Loucy (cell line): Measurements from ENCODE around the gene B3GNT4.

Experiments used
- H2AFZ ChIP-seq: fragments of 200-600 bp; sonication (generic); 2 replicates; pipeline ENCODE4 v1.6.0; 2016; ENCODE audit warnings: antibody characterized with exemption, mild to moderate bottlenecking, low read length, moderate library complexity
- H3F3A ChIP-seq: fragments of 200-600 bp; 2 replicates; pipeline ENCODE4 v1.6.0; 2016; ENCODE audit warnings: antibody characterized with exemption, low read depth, mild to moderate bottlenecking
- H3K27me3 ChIP-seq: fragments of 200-600 bp; sonication (generic); 2 replicates; pipeline ENCODE4 v1.6.1; 2014; ENCODE audit warnings: low read length, mild to moderate bottlenecking; ENCODE audit not compliant: insufficient read depth, poor library complexity, severe bottlenecking
- H3K36me3 ChIP-seq: fragments of 200-600 bp; sonication (generic); 2 replicates; pipeline ENCODE4 v1.6.1; 2016; ENCODE audit warnings: low read length; ENCODE audit not compliant: insufficient read depth
- H3K4me1 ChIP-seq: fragments of 200-600 bp; sonication (generic); 2 replicates; pipeline ENCODE4 v1.5.1; 2014; ENCODE audit warnings: low read length, mild to moderate bottlenecking; ENCODE audit not compliant: insufficient read depth, poor library complexity, severe bottlenecking
- H3K4me2 ChIP-seq: fragments of 200-600 bp; sonication (generic); 2 replicates; pipeline ENCODE4 v1.6.0; 2014; ENCODE audit warnings: antibody characterized with exemption, low read length, low read depth, mild to moderate bottlenecking; ENCODE audit not compliant: poor library complexity, severe bottlenecking
- H3K4me3 ChIP-seq: fragments of 200-600 bp; sonication (generic); 2 replicates; pipeline ENCODE4 v1.5.1; 2014; ENCODE audit warnings: low read length, mild to moderate bottlenecking, mixed read lengths; ENCODE audit not compliant: poor library complexity, severe bottlenecking
- H3K79me2 ChIP-seq: fragments of 200-600 bp; sonication (generic); 2 replicates; pipeline ENCODE4 v1.6.1; 2014; ENCODE audit warnings: low read length; ENCODE audit not compliant: insufficient read depth
- H3K9ac ChIP-seq: fragments of 200-600 bp; sonication (generic); 2 replicates; pipeline ENCODE4 v1.6.0; 2014; ENCODE audit warnings: mild to moderate bottlenecking, low read depth, low read length, moderate library complexity; ENCODE audit not compliant: poor library complexity, severe bottlenecking
- H3K9me2 ChIP-seq: fragments of 200-600 bp; sonication (generic); replicated peaks from 2 replicates; pipeline ENCODE4 v1.6.1; 2016; ENCODE audit warnings: low read depth, low read length, mixed read lengths
- H3K9me3 ChIP-seq: fragments of 200-600 bp; sonication (generic); 2 replicates; pipeline ENCODE4 v1.6.1; 2014; ENCODE audit warnings: mild to moderate bottlenecking, antibody characterized with exemption, low read length, low read depth; ENCODE audit not compliant: insufficient read depth
- H4K20me1 ChIP-seq: fragments of 200-600 bp; sonication (generic); 2 replicates; pipeline ENCODE4 v1.6.0; 2014; ENCODE audit warnings: antibody characterized with exemption, low read length, mild to moderate bottlenecking; ENCODE audit not compliant: insufficient read depth, poor library complexity, severe bottlenecking
- EZH2phosphoT487 ChIP-seq: fragments of 200-600 bp; IDR thresholded peaks from 2 replicates; pipeline ENCODE4 v1.6.1; 2018; ENCODE audit warnings: antibody characterized with exemption, mild to moderate bottlenecking, moderate library complexity, borderline replicate concordance
- TF ChIP-seq, protein P1 (sequence below): fragments of 200-600 bp; sonication (generic); conservative IDR thresholded peaks from 2 replicates; pipeline ENCODE4 v1.5.1; 2014; ENCODE audit warnings: mild to moderate bottlenecking, antibody characterized with exemption, low read length

The B3GNT4 gene

DNA sequence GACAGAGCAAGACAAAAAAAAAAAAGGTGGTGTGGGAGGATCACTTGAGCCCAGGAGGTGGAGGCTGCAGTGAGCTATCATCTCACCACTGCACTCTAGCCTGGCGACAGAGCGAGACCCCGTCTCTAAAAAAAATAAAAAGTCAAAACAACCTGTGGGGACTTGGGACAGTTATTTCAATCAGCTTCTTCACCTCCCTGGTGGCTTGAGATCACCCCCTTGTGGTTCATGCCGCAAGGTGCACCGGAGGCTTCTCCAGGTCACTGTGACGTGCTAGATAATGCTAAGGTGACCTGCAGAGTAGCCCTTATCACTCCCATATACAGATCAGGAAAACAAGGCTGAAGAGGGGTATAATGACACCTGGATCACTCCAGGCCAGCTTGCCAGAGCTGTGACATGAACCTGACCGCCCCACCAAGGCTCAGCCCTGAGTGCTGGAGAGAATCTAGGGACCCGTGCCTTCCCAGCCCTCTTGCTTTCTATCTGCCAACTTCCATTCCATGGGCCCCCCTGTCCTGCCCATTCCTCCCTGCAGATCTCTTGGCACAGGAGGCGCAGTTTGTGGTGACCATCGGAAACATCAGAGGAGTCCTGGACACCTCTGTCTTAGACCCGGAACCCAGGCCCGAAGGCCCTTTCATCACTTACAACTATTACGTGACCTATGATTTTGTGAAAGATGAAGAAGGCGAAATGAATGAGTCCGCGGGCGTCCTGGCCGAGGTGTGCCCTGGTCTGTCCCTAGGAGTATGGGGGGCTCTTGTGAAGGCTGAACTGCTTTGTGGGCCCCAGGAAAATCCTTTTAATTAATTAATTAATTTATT, 12.5 kb upstream of the B3GNT4 start:
- no peaks in the 10 kb centered on the region for H3K36me3 ChIP-seq
- TF ChIP-seq, protein P1, sequence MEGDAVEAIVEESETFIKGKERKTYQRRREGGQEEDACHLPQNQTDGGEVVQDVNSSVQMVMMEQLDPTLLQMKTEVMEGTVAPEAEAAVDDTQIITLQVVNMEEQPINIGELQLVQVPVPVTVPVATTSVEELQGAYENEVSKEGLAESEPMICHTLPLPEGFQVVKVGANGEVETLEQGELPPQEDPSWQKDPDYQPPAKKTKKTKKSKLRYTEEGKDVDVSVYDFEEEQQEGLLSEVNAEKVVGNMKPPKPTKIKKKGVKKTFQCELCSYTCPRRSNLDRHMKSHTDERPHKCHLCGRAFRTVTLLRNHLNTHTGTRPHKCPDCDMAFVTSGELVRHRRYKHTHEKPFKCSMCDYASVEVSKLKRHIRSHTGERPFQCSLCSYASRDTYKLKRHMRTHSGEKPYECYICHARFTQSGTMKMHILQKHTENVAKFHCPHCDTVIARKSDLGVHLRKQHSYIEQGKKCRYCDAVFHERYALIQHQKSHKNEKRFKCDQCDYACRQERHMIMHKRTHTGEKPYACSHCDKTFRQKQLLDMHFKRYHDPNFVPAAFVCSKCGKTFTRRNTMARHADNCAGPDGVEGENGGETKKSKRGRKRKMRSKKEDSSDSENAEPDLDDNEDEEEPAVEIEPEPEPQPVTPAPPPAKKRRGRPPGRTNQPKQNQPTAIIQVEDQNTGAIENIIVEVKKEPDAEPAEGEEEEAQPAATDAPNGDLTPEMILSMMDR, result peak; percentile 86
- TF ChIP-seq EZH2phosphoT487, result no peak
- no peaks in the 10 kb centered on the region for H3K9me2 ChIP-seq
- H2AFZ ChIP-seq, result no peak overlapping the region
- no peaks in the 10 kb centered on the region for H3K79me2 ChIP-seq
- no peaks in the 10 kb centered on the region for H3F3A ChIP-seq
- no peak overlapping the region for H3K9ac ChIP-seq
- no peaks in the 10 kb centered on the region for H3K9me3 ChIP-seq
- H4K20me1 ChIP-seq, result no peaks in the 10 kb centered on the region
- H3K4me3 ChIP-seq, result no peak overlapping the region
- H3K27me3 ChIP-seq, result no peaks in the 10 kb centered on the region
- H3K4me1 ChIP-seq, result no peaks in the 10 kb centered on the region
- no peak overlapping the region for H3K4me2 ChIP-seq

DNA sequence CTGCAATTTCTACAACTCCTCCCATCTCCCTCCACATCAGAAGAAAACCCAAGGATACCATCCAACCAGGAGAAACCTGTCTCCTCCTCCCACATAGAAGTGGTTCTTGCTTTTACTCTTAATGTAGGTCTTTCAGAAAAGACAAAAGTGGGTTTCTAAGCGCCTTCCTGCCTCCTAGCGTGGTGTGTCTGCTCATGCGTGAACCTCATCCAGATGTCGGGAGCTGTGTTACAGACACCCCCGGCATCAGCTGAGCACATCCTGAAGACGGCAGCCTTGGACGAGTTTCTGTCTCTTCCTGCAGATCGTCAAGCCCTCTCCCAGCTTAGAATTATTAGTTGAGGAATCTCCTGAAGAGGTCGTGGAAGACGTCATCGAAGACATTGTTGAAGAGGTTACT, 11.1 kb upstream of the B3GNT4 start:
- Histone ChIP-seq H3K4me1 (peaks cover 6% of the 10 kb centered on the region), H4K20me1 (no peaks in the 10 kb centered on the region), H3K9me2 (no peaks in the 10 kb centered on the region), H3K36me3 (no peaks in the 10 kb centered on the region), H3K4me3 (no peak overlapping the region), H3F3A (no peaks in the 10 kb centered on the region), H3K27me3 (no peaks in the 10 kb centered on the region), H2AFZ (no peak overlapping the region), H3K9ac (no peak overlapping the region), H3K9me3 (no peaks in the 10 kb centered on the region), H3K4me2 (no peak overlapping the region), H3K79me2 (no peaks in the 10 kb centered on the region)
- TF ChIP-seq EZH2phosphoT487, result no peak
- TF ChIP-seq, protein P1, result no peak

DNA sequence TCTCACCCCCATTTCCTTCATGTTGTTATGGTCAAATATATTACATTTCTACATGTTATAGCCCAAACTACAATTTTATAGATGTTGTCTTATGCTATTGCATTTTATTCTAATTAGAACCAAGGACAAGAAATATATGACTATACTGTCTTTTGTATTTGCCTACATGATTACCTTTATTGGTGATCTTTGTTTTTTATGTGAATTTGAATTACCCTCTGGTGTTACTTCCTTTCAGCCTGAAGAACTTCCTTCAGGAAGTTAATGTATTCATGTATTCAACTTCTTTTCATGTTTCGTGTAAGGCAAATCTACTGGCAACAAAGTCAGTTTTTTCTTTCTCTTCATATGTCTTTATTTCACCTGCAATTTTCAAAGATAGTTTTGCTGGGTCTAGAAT, 8.7 kb upstream of the B3GNT4 start:
- no peak overlapping the region for H3K9ac ChIP-seq
- no peak overlapping the region for H3K4me3 ChIP-seq
- H3K36me3 ChIP-seq, result no peaks in the 10 kb centered on the region
- 0 out of 2 replicates have a peak overlapping the region, but pooled peaks have one; percentile 18 for H2AFZ ChIP-seq
- H3K9me2 ChIP-seq, result no peaks in the 10 kb centered on the region
- no peaks in the 10 kb centered on the region for H3K79me2 ChIP-seq
- H3F3A ChIP-seq, result no peaks in the 10 kb centered on the region
- no peaks in the 10 kb centered on the region for H3K27me3 ChIP-seq
- peaks cover 9% of the 10 kb centered on the region for H3K4me1 ChIP-seq
- no peak overlapping the region for H3K4me2 ChIP-seq
- TF ChIP-seq, protein P1, result no peak
- TF ChIP-seq EZH2phosphoT487, result no peak
- H3K9me3 ChIP-seq, result no peaks in the 10 kb centered on the region
- H4K20me1 ChIP-seq, result no peaks in the 10 kb centered on the region
